ENCODE measurements around the gene AMDHD2.
A peak's percentile ranks its signal among the peaks of the same experiment; 100 is the strongest.

The AMDHD2 gene

GRCh38 chr16:2529061-2529931 lies 9.1 kb downstream of the AMDHD2 start:
- ChIA-PET CTCF (no interaction called here), POLR2A (interaction anchor here (1.0 kb wide), 1 partner anchor 9 kb away, joined by 3 read pairs; the partner anchor contains the start of gene AMDHD2)
- Histone ChIP-seq H3K4me1 (ENCODE audit: control insufficient read depth, insufficient read depth, low read length) (peaks cover 3% of the 10 kb centered on the region; the same call in 1 of the 2 replicates), H3K27ac (ENCODE audit: extremely low read depth, low read depth, low read length) (no peak overlapping the region), H3K9me3 (ENCODE audit: control insufficient read depth, insufficient read depth, low read depth, low read length) (no peaks in the 10 kb centered on the region), H3K4me3 (ENCODE audit: low read depth, low read length) (no peak overlapping the region), H3K36me3 (ENCODE audit: control insufficient read depth in 2 of 2, insufficient read depth in 1 of 2, low read length in 2 of 2) (peaks cover 0 to 61% of the 10 kb centered on the region in 2 experiments; a peak in 1 of 3 replicates)
- TF ChIP-seq ZIC2 (tag by site-specific recombination; IDR thresholded peaks at IDR 0.05) (0 out of 2 replicates have a peak, but pooled peaks have one; percentile 9), ZNF837 (tag by site-specific recombination; IDR thresholded peaks at IDR 0.05) (no peak), ZNF677 (tag by site-specific recombination; IDR thresholded peaks at IDR 0.05) (no peak), KLF8 (tag by site-specific recombination; IDR thresholded peaks at IDR 0.05) (no peak), ZNF600 (tag by site-specific recombination; IDR thresholded peaks at IDR 0.05) (no peak), ZNF549 (tag by site-specific recombination; IDR thresholded peaks at IDR 0.05) (no peak), ZFHX2 (tag by site-specific recombination; conservative IDR thresholded peaks at IDR 0.05) (no peak)
- TF ChIP-seq, protein P1, sequence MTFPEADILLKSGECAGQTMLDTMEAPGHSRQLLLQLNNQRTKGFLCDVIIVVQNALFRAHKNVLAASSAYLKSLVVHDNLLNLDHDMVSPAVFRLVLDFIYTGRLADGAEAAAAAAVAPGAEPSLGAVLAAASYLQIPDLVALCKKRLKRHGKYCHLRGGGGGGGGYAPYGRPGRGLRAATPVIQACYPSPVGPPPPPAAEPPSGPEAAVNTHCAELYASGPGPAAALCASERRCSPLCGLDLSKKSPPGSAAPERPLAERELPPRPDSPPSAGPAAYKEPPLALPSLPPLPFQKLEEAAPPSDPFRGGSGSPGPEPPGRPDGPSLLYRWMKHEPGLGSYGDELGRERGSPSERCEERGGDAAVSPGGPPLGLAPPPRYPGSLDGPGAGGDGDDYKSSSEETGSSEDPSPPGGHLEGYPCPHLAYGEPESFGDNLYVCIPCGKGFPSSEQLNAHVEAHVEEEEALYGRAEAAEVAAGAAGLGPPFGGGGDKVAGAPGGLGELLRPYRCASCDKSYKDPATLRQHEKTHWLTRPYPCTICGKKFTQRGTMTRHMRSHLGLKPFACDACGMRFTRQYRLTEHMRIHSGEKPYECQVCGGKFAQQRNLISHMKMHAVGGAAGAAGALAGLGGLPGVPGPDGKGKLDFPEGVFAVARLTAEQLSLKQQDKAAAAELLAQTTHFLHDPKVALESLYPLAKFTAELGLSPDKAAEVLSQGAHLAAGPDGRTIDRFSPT (tag by site-specific recombination; IDR thresholded peaks at IDR 0.05) = peak; percentile 44; the same call in 1 of the 2 replicates
- TF ChIP-seq, protein P2, sequence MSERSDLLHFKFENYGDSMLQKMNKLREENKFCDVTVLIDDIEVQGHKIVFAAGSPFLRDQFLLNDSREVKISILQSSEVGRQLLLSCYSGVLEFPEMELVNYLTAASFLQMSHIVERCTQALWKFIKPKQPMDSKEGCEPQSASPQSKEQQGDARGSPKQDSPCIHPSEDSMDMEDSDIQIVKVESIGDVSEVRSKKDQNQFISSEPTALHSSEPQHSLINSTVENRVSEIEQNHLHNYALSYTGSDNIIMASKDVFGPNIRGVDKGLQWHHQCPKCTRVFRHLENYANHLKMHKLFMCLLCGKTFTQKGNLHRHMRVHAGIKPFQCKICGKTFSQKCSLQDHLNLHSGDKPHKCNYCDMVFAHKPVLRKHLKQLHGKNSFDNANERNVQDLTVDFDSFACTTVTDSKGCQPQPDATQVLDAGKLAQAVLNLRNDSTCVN (tag by site-specific recombination; optimal IDR thresholded peaks at IDR 0.05) = no peak

- Histone ChIP-seq H3K4me1 (ENCODE audit: control insufficient read depth, insufficient read depth, low read length) (peaks cover 3% of the 10 kb centered on the region; the same call in 1 of the 2 replicates), H3K27ac (ENCODE audit: extremely low read depth, low read depth, low read length) (no peak overlapping the region), H3K36me3 (ENCODE audit: control insufficient read depth in 2 of 2, insufficient read depth in 1 of 2, low read length in 2 of 2) (peaks cover 0 to 53% of the 10 kb centered on the region in 2 experiments; a peak in 1 of 3 replicates), H3K4me3 (ENCODE audit: low read depth, low read length) (no peak overlapping the region), H3K9me3 (ENCODE audit: control insufficient read depth, insufficient read depth, low read depth, low read length) (no peaks in the 10 kb centered on the region)
- POLR2A ChIA-PET = interaction anchor here (1.0 to 3.6 kb wide), 2 partner anchors 10 kb away, joined by 3 to 25 read pairs; partner anchors contain the start of gene AMDHD2
- CTCF ChIA-PET = interaction anchor here (1.1 kb wide), 1 partner anchor 29 kb away, joined by 4 read pairs; no protein-coding TSS in a partner anchor
- TF ChIP-seq ZNF132 (tag by site-specific recombination; IDR thresholded peaks at IDR 0.05; ENCODE audit: borderline replicate concordance) = no peak
- TF ChIP-seq TCF7L2 (IDR thresholded peaks at IDR 0.05; ENCODE audit: borderline replicate concordance, low read depth, low read length) = no peak
- no peak for TF ChIP-seq ZNF350 (tag by site-specific recombination; IDR thresholded peaks at IDR 0.05)
- no peak for TF ChIP-seq ZNF837 (tag by site-specific recombination; IDR thresholded peaks at IDR 0.05)
- no peak for TF ChIP-seq HOXD13 (CRISPR knock-in tag; IDR thresholded peaks at IDR 0.05; ENCODE audit: borderline replicate concordance)
- TF ChIP-seq KLF16 (tag by site-specific recombination; IDR thresholded peaks at IDR 0.05) = no peak
- TF ChIP-seq, protein P1 (tag by site-specific recombination; IDR thresholded peaks at IDR 0.05) = peak; percentile 8; the same call in 1 of the 2 replicates
- TF ChIP-seq MZF1 (tag by site-specific recombination; IDR thresholded peaks at IDR 0.05; ENCODE audit: borderline replicate concordance) = no peak
- TF ChIP-seq KLF9 (tag by site-specific recombination; IDR thresholded peaks at IDR 0.05; ENCODE audit: low read depth) = no peak
These were observed 9.9 kb downstream of the AMDHD2 start for GRCh38 chr16:2529961-2530628.
